WTC11 (cell line): ENCODE results near the gene ARHGAP26. TPM values are rescaled to one million over a fixed set of nuclear protein-coding genes. Genes with fewer than 3 reads are reported as not detected.
A peak's percentile ranks its signal among the peaks of the same experiment; 100 is the strongest.

Source experiments
- ATAC-seq: fragments of 200-7000 bp; cut with Tn5 transposase; 2 replicates; pipeline ENCODE4 v1.10.0; 2021; ENCODE audit warnings: mild to moderate bottlenecking, moderate library complexity
- CTCF ChIA-PET: fragments of 300-600 bp; sonication (Branson Sonifier 250); formaldehyde crosslinking; loops from one replicate; lab custom pipeline; 2021; ENCODE audit warnings: antibody characterized with exemption; lab: Charles Lee
- POLR2A ChIA-PET: fragments of 350-600 bp; sonication (Branson Sonifier 250); formaldehyde crosslinking; loops from one replicate; lab custom pipeline; 2021; ENCODE audit warnings: antibody characterized with exemption; lab: Charles Lee
- DNase-seq: peaks from one replicate; pipeline ENCODE4 v3.0.0; 2021; ENCODE audit warnings: low spot score
- H3K27ac Mint-ChIP-seq: 2 replicates; pipeline ENCODE4 v1.8.0; 2021; ENCODE audit warnings: mixed read lengths
- H3K27me3 Mint-ChIP-seq: 2 replicates; pipeline ENCODE4 v1.8.0; 2021; ENCODE audit warnings: low read depth, mild to moderate bottlenecking, moderate library complexity, mixed read lengths
- H3K36me3 Mint-ChIP-seq: 2 replicates; pipeline ENCODE4 v1.8.0; 2021; ENCODE audit warnings: mixed read lengths
- H3K4me1 Mint-ChIP-seq: 2 replicates; pipeline ENCODE4 v1.8.0; 2022; ENCODE audit warnings: mixed read lengths
- H3K4me3 Mint-ChIP-seq: 2 replicates; pipeline ENCODE4 v1.8.0; 2021; ENCODE audit warnings: mild to moderate bottlenecking, moderate library complexity, mixed read lengths
- H3K9me3 Mint-ChIP-seq: 2 replicates; pipeline ENCODE4 v1.8.0; 2021; ENCODE audit warnings: mixed read lengths
- GTF2I ChIP-seq: fragments of 250-450 bp; sonication (Bioruptor Pico); conservative IDR thresholded peaks from 2 replicates; pipeline ENCODE4 v1.4.0; 2021; ENCODE audit warnings: mild to moderate bottlenecking
- NFATC4 ChIP-seq: fragments of 250-450 bp; sonication (Bioruptor Pico); IDR thresholded peaks from 2 replicates; pipeline ENCODE4 v1.9.0; 2021; ENCODE audit warnings: mild to moderate bottlenecking
- NFYB ChIP-seq: sonication (generic); formaldehyde crosslinking; conservative IDR thresholded peaks from 2 replicates; pipeline ENCODE4 v1.8.0; 2022; ENCODE audit warnings: low read depth, missing genetic modification reagents
- ZNF416 ChIP-seq: fragments of 250-450 bp; sonication (Bioruptor Pico); IDR thresholded peaks from 2 replicates; pipeline ENCODE4 v1.9.0; 2021; ENCODE audit warnings: mild to moderate bottlenecking, inconsistent platforms
- total RNA-seq: library from RNA; stranded (reverse); gene quantifications from 3 replicates; pipeline ENCODE4 v1.2.3, GENCODE V29; 2021
- TF ChIP-seq, protein P1 (sequence below): fragments of 200-600 bp; IDR thresholded peaks from 2 replicates; pipeline ENCODE4 v1.8.0; 2022; ENCODE audit warnings: antibody characterized with exemption
- TF ChIP-seq, protein P2 (sequence below): sonication (generic); formaldehyde crosslinking; IDR thresholded peaks from 2 replicates; pipeline ENCODE4 v1.8.1; 2023; ENCODE audit warnings: mild to moderate bottlenecking, missing genetic modification reagents, borderline replicate concordance
- TF ChIP-seq, protein P3 (sequence below): sonication (generic); formaldehyde crosslinking; IDR thresholded peaks from 2 replicates; pipeline ENCODE4 v1.8.1; 2023; ENCODE audit warnings: mild to moderate bottlenecking, missing genetic modification reagents
- TF ChIP-seq, protein P4 (sequence below): sonication (generic); formaldehyde crosslinking; IDR thresholded peaks from 2 replicates; pipeline ENCODE4 v1.8.1; 2023; ENCODE audit warnings: mild to moderate bottlenecking, missing genetic modification reagents, moderate library complexity
- TF ChIP-seq, protein P5 (sequence below): sonication (generic); formaldehyde crosslinking; IDR thresholded peaks from 2 replicates; pipeline ENCODE4 v1.8.0; 2023; ENCODE audit warnings: missing genetic modification reagents, mild to moderate bottlenecking, borderline replicate concordance
- TF ChIP-seq, protein P6 (sequence below): sonication (generic); formaldehyde crosslinking; IDR thresholded peaks from 2 replicates; pipeline ENCODE4 v1.8.0; 2022; ENCODE audit warnings: mild to moderate bottlenecking, missing genetic modification reagents
- TF ChIP-seq, protein P7 (sequence below): sonication (generic); formaldehyde crosslinking; conservative IDR thresholded peaks from 2 replicates; pipeline ENCODE4 v1.8.1; 2022; ENCODE audit warnings: mild to moderate bottlenecking, missing genetic modification reagents
- TF ChIP-seq, protein P8 (sequence below): sonication (generic); formaldehyde crosslinking; conservative IDR thresholded peaks from 2 replicates; pipeline ENCODE4 v1.8.1; 2023; ENCODE audit warnings: mild to moderate bottlenecking, low read depth, missing genetic modification reagents, moderate library complexity

The ARHGAP26 gene
- total RNA-seq, 1 experiment from 2014 or later, result 22.3 TPM

DNA sequence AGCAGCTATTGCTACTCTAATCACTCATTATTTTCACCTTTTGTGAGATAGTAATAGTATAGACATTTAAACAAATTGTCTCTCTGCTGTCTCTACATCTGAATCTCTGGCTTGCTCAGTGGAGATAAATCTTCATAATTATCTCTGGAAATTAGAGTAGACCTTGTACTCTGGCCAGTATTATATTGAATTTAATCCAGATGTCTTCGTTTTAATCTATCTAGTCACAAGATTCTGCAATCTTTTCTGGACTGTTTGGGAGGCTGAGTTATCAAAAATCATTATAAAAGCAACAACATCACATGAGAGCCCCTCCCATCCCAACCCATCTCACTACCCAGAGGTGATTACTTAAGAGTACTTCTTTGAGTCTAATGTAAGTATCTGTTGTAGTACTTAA is 19.0 kb downstream of the ARHGAP26 start (continued):
- TF ChIP-seq, protein P1, sequence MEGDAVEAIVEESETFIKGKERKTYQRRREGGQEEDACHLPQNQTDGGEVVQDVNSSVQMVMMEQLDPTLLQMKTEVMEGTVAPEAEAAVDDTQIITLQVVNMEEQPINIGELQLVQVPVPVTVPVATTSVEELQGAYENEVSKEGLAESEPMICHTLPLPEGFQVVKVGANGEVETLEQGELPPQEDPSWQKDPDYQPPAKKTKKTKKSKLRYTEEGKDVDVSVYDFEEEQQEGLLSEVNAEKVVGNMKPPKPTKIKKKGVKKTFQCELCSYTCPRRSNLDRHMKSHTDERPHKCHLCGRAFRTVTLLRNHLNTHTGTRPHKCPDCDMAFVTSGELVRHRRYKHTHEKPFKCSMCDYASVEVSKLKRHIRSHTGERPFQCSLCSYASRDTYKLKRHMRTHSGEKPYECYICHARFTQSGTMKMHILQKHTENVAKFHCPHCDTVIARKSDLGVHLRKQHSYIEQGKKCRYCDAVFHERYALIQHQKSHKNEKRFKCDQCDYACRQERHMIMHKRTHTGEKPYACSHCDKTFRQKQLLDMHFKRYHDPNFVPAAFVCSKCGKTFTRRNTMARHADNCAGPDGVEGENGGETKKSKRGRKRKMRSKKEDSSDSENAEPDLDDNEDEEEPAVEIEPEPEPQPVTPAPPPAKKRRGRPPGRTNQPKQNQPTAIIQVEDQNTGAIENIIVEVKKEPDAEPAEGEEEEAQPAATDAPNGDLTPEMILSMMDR, result no peak
- TF ChIP-seq, protein P2, sequence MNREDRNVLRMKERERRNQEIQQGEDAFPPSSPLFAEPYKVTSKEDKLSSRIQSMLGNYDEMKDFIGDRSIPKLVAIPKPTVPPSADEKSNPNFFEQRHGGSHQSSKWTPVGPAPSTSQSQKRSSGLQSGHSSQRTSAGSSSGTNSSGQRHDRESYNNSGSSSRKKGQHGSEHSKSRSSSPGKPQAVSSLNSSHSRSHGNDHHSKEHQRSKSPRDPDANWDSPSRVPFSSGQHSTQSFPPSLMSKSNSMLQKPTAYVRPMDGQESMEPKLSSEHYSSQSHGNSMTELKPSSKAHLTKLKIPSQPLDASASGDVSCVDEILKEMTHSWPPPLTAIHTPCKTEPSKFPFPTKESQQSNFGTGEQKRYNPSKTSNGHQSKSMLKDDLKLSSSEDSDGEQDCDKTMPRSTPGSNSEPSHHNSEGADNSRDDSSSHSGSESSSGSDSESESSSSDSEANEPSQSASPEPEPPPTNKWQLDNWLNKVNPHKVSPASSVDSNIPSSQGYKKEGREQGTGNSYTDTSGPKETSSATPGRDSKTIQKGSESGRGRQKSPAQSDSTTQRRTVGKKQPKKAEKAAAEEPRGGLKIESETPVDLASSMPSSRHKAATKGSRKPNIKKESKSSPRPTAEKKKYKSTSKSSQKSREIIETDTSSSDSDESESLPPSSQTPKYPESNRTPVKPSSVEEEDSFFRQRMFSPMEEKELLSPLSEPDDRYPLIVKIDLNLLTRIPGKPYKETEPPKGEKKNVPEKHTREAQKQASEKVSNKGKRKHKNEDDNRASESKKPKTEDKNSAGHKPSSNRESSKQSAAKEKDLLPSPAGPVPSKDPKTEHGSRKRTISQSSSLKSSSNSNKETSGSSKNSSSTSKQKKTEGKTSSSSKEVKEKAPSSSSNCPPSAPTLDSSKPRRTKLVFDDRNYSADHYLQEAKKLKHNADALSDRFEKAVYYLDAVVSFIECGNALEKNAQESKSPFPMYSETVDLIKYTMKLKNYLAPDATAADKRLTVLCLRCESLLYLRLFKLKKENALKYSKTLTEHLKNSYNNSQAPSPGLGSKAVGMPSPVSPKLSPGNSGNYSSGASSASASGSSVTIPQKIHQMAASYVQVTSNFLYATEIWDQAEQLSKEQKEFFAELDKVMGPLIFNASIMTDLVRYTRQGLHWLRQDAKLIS (CRISPR knock-in tag), result no peak
- TF ChIP-seq, protein P3, sequence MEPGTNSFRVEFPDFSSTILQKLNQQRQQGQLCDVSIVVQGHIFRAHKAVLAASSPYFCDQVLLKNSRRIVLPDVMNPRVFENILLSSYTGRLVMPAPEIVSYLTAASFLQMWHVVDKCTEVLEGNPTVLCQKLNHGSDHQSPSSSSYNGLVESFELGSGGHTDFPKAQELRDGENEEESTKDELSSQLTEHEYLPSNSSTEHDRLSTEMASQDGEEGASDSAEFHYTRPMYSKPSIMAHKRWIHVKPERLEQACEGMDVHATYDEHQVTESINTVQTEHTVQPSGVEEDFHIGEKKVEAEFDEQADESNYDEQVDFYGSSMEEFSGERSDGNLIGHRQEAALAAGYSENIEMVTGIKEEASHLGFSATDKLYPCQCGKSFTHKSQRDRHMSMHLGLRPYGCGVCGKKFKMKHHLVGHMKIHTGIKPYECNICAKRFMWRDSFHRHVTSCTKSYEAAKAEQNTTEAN (CRISPR knock-in tag), result no peak
- TF ChIP-seq, protein P4, sequence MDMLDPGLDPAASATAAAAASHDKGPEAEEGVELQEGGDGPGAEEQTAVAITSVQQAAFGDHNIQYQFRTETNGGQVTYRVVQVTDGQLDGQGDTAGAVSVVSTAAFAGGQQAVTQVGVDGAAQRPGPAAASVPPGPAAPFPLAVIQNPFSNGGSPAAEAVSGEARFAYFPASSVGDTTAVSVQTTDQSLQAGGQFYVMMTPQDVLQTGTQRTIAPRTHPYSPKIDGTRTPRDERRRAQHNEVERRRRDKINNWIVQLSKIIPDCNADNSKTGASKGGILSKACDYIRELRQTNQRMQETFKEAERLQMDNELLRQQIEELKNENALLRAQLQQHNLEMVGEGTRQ, result no peak
- TF ChIP-seq NFATC4 (CRISPR knock-in tag) (no peak), ZNF416 (CRISPR knock-in tag) (no peak)
- TF ChIP-seq, protein P5, sequence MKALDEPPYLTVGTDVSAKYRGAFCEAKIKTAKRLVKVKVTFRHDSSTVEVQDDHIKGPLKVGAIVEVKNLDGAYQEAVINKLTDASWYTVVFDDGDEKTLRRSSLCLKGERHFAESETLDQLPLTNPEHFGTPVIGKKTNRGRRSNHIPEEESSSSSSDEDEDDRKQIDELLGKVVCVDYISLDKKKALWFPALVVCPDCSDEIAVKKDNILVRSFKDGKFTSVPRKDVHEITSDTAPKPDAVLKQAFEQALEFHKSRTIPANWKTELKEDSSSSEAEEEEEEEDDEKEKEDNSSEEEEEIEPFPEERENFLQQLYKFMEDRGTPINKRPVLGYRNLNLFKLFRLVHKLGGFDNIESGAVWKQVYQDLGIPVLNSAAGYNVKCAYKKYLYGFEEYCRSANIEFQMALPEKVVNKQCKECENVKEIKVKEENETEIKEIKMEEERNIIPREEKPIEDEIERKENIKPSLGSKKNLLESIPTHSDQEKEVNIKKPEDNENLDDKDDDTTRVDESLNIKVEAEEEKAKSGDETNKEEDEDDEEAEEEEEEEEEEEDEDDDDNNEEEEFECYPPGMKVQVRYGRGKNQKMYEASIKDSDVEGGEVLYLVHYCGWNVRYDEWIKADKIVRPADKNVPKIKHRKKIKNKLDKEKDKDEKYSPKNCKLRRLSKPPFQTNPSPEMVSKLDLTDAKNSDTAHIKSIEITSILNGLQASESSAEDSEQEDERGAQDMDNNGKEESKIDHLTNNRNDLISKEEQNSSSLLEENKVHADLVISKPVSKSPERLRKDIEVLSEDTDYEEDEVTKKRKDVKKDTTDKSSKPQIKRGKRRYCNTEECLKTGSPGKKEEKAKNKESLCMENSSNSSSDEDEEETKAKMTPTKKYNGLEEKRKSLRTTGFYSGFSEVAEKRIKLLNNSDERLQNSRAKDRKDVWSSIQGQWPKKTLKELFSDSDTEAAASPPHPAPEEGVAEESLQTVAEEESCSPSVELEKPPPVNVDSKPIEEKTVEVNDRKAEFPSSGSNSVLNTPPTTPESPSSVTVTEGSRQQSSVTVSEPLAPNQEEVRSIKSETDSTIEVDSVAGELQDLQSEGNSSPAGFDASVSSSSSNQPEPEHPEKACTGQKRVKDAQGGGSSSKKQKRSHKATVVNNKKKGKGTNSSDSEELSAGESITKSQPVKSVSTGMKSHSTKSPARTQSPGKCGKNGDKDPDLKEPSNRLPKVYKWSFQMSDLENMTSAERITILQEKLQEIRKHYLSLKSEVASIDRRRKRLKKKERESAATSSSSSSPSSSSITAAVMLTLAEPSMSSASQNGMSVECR (CRISPR knock-in tag), result no peak
- TF ChIP-seq, protein P6, sequence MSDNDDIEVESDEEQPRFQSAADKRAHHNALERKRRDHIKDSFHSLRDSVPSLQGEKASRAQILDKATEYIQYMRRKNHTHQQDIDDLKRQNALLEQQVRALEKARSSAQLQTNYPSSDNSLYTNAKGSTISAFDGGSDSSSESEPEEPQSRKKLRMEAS (CRISPR knock-in tag), result no peak

DNA sequence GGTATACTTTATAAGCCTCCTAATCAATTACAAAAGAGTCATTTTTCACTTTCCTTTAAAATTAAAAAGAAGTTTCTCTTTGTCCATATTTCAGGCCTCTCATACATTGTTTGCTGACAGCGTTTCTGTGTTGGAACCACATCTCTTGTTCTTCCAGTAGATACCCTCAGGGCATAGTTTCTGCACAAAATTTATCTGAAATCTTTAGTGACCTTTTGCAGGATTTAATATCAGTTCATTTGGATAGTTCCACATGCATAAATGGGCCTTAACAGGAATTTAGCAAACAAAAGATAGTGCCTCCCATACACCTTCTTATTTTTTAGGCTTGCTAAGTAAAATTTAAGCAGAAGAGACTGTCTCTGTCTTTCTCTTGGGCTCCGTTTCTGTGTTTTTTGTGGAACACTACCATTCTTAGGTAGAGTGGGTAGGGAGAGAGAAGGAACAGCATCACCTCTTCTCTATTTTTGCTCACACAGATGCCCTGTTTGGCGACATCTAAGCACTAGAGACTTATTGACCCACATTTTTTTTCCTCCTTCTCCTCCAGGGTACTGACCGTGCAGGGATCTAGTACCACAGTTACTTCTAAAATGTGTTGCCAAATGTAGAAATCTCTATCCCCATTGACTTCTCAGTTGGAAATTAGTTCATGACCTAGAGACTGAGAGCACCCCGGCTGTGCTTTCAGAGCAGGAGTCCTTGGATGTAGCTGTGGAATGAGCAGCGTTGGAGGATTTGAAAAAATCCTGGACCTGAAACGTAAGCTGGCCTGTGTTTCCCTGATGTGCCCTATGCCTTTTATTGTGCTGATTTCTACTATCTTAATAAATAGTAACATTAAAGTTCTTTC is 22.1 kb downstream of the ARHGAP26 start:
- CTCF ChIA-PET, result interaction anchor here (1.0 to 1.3 kb wide), 2 partner anchors 75 to 96 kb away, joined by 4 to 5 read pairs; no protein-coding TSS in a partner anchor
- H3K4me1 Mint-ChIP-seq, result peaks cover 13% of the 10 kb centered on the region
- TF ChIP-seq GTF2I (CRISPR knock-in tag) (no peak), NFYB (CRISPR knock-in tag) (no peak)
- TF ChIP-seq, protein P7, sequence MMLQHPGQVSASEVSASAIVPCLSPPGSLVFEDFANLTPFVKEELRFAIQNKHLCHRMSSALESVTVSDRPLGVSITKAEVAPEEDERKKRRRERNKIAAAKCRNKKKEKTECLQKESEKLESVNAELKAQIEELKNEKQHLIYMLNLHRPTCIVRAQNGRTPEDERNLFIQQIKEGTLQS (CRISPR knock-in tag), result no peak
- TF ChIP-seq, protein P8, sequence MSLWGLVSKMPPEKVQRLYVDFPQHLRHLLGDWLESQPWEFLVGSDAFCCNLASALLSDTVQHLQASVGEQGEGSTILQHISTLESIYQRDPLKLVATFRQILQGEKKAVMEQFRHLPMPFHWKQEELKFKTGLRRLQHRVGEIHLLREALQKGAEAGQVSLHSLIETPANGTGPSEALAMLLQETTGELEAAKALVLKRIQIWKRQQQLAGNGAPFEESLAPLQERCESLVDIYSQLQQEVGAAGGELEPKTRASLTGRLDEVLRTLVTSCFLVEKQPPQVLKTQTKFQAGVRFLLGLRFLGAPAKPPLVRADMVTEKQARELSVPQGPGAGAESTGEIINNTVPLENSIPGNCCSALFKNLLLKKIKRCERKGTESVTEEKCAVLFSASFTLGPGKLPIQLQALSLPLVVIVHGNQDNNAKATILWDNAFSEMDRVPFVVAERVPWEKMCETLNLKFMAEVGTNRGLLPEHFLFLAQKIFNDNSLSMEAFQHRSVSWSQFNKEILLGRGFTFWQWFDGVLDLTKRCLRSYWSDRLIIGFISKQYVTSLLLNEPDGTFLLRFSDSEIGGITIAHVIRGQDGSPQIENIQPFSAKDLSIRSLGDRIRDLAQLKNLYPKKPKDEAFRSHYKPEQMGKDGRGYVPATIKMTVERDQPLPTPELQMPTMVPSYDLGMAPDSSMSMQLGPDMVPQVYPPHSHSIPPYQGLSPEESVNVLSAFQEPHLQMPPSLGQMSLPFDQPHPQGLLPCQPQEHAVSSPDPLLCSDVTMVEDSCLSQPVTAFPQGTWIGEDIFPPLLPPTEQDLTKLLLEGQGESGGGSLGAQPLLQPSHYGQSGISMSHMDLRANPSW, result no peak
- no peak overlapping the region for H3K4me3 Mint-ChIP-seq
- H3K27ac Mint-ChIP-seq, result peak overlapping the region; percentile 55; the same call in 1 of the 2 replicates
- no peaks in the 10 kb centered on the region for H3K36me3 Mint-ChIP-seq
- POLR2A ChIA-PET, result interaction anchor here (0.7 kb wide), 1 partner anchor 15 kb away, joined by 6 read pairs; no protein-coding TSS in a partner anchor
- ATAC-seq (no peak), DNase-seq (no peak)
- H3K27me3 Mint-ChIP-seq, result no peaks in the 10 kb centered on the region
- H3K9me3 Mint-ChIP-seq, result no peaks in the 10 kb centered on the region
